Natural killer cell treated with Interleukin-12 subunit alpha and Interleukin-12 subunit beta and Interleukin-15 and Interleukin-18, amount 100 ng/mL, for 72 hours (primary cell): ENCODE results near the gene CARD14. TPM values are rescaled to one million over a fixed set of nuclear protein-coding genes. Genes with fewer than 3 reads are reported as not detected.
"Not testable (repeated sequence)": the region's sequence is repeated elsewhere in the genome, so short reads cannot be mapped to it uniquely, and the experiment has no call there.

Experiments
- ATAC-seq, 2 donors: fragments of 150-1000 bp; cut with Tn5 transposase in 1 of 2; sonication (Bioruptor Pico), chemical (Tn5 transposase) in 1 of 2; 2 replicates each; pipeline ENCODE4 v1.10.0; 2021
- DNase-seq: peaks from one replicate; pipeline ENCODE4 v3.0.0; 2022; ENCODE audit warnings: low spot score
- H3K27ac Mint-ChIP-seq, 2 donors: 1 replicate in 1 of 2; 2 replicates in 1 of 2; pipeline ENCODE4 v1.8.0; 2022; ENCODE audit warnings: mixed read lengths in 2 of 2, mild to moderate bottlenecking in 1 of 2, moderate library complexity in 1 of 2
- H3K27me3 Mint-ChIP-seq, 2 donors: 1 replicate in 1 of 2; 2 replicates in 1 of 2; pipeline ENCODE4 v1.8.0; 2022; ENCODE audit warnings: mixed read lengths in 2 of 2
- H3K36me3 Mint-ChIP-seq: one replicate; pipeline ENCODE4 v1.8.0; 2022; ENCODE audit warnings: mixed read lengths
- H3K4me1 Mint-ChIP-seq, 2 donors: 1 replicate in 1 of 2; 2 replicates in 1 of 2; pipeline ENCODE4 v1.8.0; 2022; ENCODE audit warnings: low read depth in 2 of 2, mixed read lengths in 2 of 2, mild to moderate bottlenecking in 1 of 2
- H3K4me3 Mint-ChIP-seq: one replicate; pipeline ENCODE4 v1.8.0; 2022; ENCODE audit warnings: mixed read lengths
- H3K9me3 Mint-ChIP-seq: 2 replicates; pipeline ENCODE4 v1.8.0; 2022; ENCODE audit warnings: mixed read lengths
- total RNA-seq, 2 donors: library from RNA; stranded (reverse); gene quantifications; one replicate each; pipeline ENCODE4 v1.2.3, GENCODE V29; 2022

CARD14 gene
- total RNA-seq, 2 donors from 2014 or later, result not detected

- not testable (repeated sequence) for DNase-seq, H3K4me3 Mint-ChIP-seq, H3K27me3 Mint-ChIP-seq, ATAC-seq, H3K27ac Mint-ChIP-seq, H3K4me1 Mint-ChIP-seq, H3K36me3 Mint-ChIP-seq, H3K9me3 Mint-ChIP-seq
Observed at GRCh38 chr17:80199295-80199694, 29.5 kb downstream of the CARD14 start.

- Mint-ChIP-seq H3K9me3 (no peaks in the 10 kb centered on the region), H3K4me1 (no peaks in the 10 kb centered on the region), H3K27ac (no peak overlapping the region), H3K36me3 (no peaks in the 10 kb centered on the region), H3K4me3 (no peak overlapping the region), H3K27me3 (no peaks in the 10 kb centered on the region)
- ATAC-seq (no peak), DNase-seq (no peak)
Observed at GRCh38 chr17:80201446-80201845, 31.6 kb downstream of the CARD14 start.

- DNase-seq (no peak), ATAC-seq (no peak)
- Mint-ChIP-seq H3K4me3 (no peak overlapping the region), H3K9me3 (no peaks in the 10 kb centered on the region), H3K36me3 (no peaks in the 10 kb centered on the region), H3K27me3 (no peaks in the 10 kb centered on the region), H3K4me1 (no peaks in the 10 kb centered on the region), H3K27ac (peak overlapping the region in 1 of 2 donors; percentile 43)
Observed at GRCh38 chr17:80202197-80202596, 32.4 kb downstream of the CARD14 start.

GRCh38 chr17:80203471-80203963 lies 33.7 kb downstream of the CARD14 start:
- Mint-ChIP-seq H3K9me3 (no peaks in the 10 kb centered on the region), H3K4me1 (no peaks in the 10 kb centered on the region), H3K36me3 (no peaks in the 10 kb centered on the region), H3K27ac (no peak overlapping the region), H3K27me3 (no peaks in the 10 kb centered on the region), H3K4me3 (no peak overlapping the region)
- ATAC-seq (peak in 1 of 2 donors; percentile 15), DNase-seq (no peak)

GRCh38 chr17:80204626-80205468 lies 35.0 kb downstream of the CARD14 start:
- no peak for ATAC-seq
- H3K9me3 Mint-ChIP-seq, result no peaks in the 10 kb centered on the region
- no peaks in the 10 kb centered on the region for H3K27me3 Mint-ChIP-seq
- DNase-seq, result no peak
- H3K36me3 Mint-ChIP-seq, result no peaks in the 10 kb centered on the region
- H3K4me3 Mint-ChIP-seq, result no peak overlapping the region
- no peaks in the 10 kb centered on the region for H3K4me1 Mint-ChIP-seq
- no peak overlapping the region for H3K27ac Mint-ChIP-seq

GRCh38 chr17:80205811-80206210 lies 36.0 kb downstream of the CARD14 start:
- DNase-seq (no peak), ATAC-seq (no peak)
- Mint-ChIP-seq H3K27me3 (no peaks in the 10 kb centered on the region), H3K36me3 (no peaks in the 10 kb centered on the region), H3K9me3 (no peaks in the 10 kb centered on the region), H3K27ac (no peak overlapping the region), H3K4me1 (no peaks in the 10 kb centered on the region), H3K4me3 (no peak overlapping the region)

GRCh38 chr17:80208050-80208449 lies 38.2 kb downstream of the CARD14 start:
- no peaks in the 10 kb centered on the region for H3K4me1 Mint-ChIP-seq
- no peaks in the 10 kb centered on the region for H3K27me3 Mint-ChIP-seq
- no peaks in the 10 kb centered on the region for H3K9me3 Mint-ChIP-seq
- DNase-seq (no peak), ATAC-seq (no peak)
- no peak overlapping the region for H3K27ac Mint-ChIP-seq
- H3K36me3 Mint-ChIP-seq, result no peaks in the 10 kb centered on the region
- no peak overlapping the region for H3K4me3 Mint-ChIP-seq

GRCh38 chr17:80209765-80210164 lies 39.9 kb downstream of the CARD14 start:
- Mint-ChIP-seq H3K9me3 (no peaks in the 10 kb centered on the region), H3K36me3 (no peaks in the 10 kb centered on the region), H3K27ac (no peak overlapping the region)

GRCh38 chr17:80210348-80211108 lies 40.7 kb downstream of the CARD14 start:
- Mint-ChIP-seq H3K4me1 (no peaks in the 10 kb centered on the region), H3K27me3 (no peaks in the 10 kb centered on the region), H3K36me3 (no peaks in the 10 kb centered on the region), H3K4me3 (no peak overlapping the region), H3K27ac (no peak overlapping the region), H3K9me3 (no peaks in the 10 kb centered on the region)
- no peak for DNase-seq
- ATAC-seq, result no peak

More at GRCh38 chr17:80209765-80210164, 39.9 kb downstream of the CARD14 start:
- Mint-ChIP-seq H3K27me3 (no peaks in the 10 kb centered on the region), H3K4me1 (no peaks in the 10 kb centered on the region), H3K4me3 (no peak overlapping the region)
- no peak for DNase-seq
- ATAC-seq, result no peak

- no peak for DNase-seq
- H3K27ac Mint-ChIP-seq, result no peak overlapping the region
- no peaks in the 10 kb centered on the region for H3K9me3 Mint-ChIP-seq
- H3K27me3 Mint-ChIP-seq, result no peaks in the 10 kb centered on the region
- no peaks in the 10 kb centered on the region for H3K36me3 Mint-ChIP-seq
- peaks cover 0 to 2% of the 10 kb centered on the region in 2 donors for H3K4me1 Mint-ChIP-seq
- no peak for ATAC-seq
- no peak overlapping the region for H3K4me3 Mint-ChIP-seq
Observed at GRCh38 chr17:80212109-80212508, 42.3 kb downstream of the CARD14 start.

- no peak overlapping the region for H3K27ac Mint-ChIP-seq
- ATAC-seq, result no peak
- H3K9me3 Mint-ChIP-seq, result no peaks in the 10 kb centered on the region
- H3K36me3 Mint-ChIP-seq, result no peaks in the 10 kb centered on the region
- no peak for DNase-seq
- H3K4me3 Mint-ChIP-seq, result no peak overlapping the region
- peaks cover 4 to 6% of the 10 kb centered on the region in 2 donors for H3K4me1 Mint-ChIP-seq
- no peaks in the 10 kb centered on the region for H3K27me3 Mint-ChIP-seq
Observed at GRCh38 chr17:80212511-80212910, 42.7 kb downstream of the CARD14 start.

GRCh38 chr17:80212962-80213642 lies 43.3 kb downstream of the CARD14 start:
- DNase-seq (no peak), ATAC-seq (no peak)
- Mint-ChIP-seq H3K9me3 (no peaks in the 10 kb centered on the region), H3K27ac (no peak overlapping the region), H3K4me3 (no peak overlapping the region), H3K4me1 (peaks cover 7 to 9% of the 10 kb centered on the region in 2 donors), H3K36me3 (no peaks in the 10 kb centered on the region), H3K27me3 (no peaks in the 10 kb centered on the region)

- Mint-ChIP-seq H3K4me1 (peaks cover 10 to 12% of the 10 kb centered on the region in 2 donors), H3K4me3 (no peak overlapping the region), H3K27ac (no peak overlapping the region), H3K9me3 (no peaks in the 10 kb centered on the region), H3K27me3 (no peaks in the 10 kb centered on the region), H3K36me3 (no peaks in the 10 kb centered on the region)
- no peak for ATAC-seq
- no peak for DNase-seq
Observed at GRCh38 chr17:80213643-80213975, 43.8 kb downstream of the CARD14 start.
